Measurements from ENCODE around the gene TMEM45A.

DNA sequence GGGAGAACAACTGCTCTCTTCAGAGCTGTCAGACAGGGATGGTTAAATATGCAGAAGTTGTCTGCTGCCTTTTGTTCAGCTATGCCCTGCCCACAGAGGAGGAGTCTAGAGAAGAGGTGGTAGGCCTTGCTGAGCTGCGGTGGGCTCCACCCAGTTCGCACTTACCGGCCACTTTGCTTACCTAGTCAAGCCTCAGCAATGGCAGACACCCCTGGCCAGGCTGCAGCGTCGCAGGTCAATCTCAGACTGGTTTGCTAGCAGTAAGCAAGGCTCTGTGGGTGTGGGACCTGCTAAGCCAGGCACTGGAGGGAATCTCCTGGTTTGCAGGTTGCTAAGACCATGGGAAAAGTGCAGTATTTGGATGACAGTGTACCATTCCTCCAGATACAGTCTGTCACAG lies 12.3 kb upstream of the TMEM45A start:
- TF ChIP-seq, protein P1, sequence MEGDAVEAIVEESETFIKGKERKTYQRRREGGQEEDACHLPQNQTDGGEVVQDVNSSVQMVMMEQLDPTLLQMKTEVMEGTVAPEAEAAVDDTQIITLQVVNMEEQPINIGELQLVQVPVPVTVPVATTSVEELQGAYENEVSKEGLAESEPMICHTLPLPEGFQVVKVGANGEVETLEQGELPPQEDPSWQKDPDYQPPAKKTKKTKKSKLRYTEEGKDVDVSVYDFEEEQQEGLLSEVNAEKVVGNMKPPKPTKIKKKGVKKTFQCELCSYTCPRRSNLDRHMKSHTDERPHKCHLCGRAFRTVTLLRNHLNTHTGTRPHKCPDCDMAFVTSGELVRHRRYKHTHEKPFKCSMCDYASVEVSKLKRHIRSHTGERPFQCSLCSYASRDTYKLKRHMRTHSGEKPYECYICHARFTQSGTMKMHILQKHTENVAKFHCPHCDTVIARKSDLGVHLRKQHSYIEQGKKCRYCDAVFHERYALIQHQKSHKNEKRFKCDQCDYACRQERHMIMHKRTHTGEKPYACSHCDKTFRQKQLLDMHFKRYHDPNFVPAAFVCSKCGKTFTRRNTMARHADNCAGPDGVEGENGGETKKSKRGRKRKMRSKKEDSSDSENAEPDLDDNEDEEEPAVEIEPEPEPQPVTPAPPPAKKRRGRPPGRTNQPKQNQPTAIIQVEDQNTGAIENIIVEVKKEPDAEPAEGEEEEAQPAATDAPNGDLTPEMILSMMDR (IDR thresholded peaks at IDR 0.05) = no peak
- no peak for TF ChIP-seq POLR2A (IDR thresholded peaks at IDR 0.05)
